RPMI7951 (cell line): ENCODE measurements around the gene CNOT11. TPM values are rescaled to one million over a fixed set of nuclear protein-coding genes. Genes with fewer than 3 reads are reported as not detected.
"Not testable (repeated sequence)": the region's sequence is repeated elsewhere in the genome, so short reads cannot be mapped to it uniquely, and the experiment has no call there.

Experiments
- DNase-seq: peaks from one replicate; pipeline ENCODE4 v3.0.0-alpha.2; 2012; ENCODE audit warnings: low read depth
- total RNA-seq: library from RNA; depleted of rRNA; stranded (reverse); fragments of >200 nt; shearing (Covaris generic); gene quantifications from 2 replicates; pipeline ENCODE4 v1.2.3, GENCODE V29; 2014; rRNA removed

CNOT11 gene
- 45.4 and 50.7 TPM in 2 replicates for total RNA-seq

DNA sequence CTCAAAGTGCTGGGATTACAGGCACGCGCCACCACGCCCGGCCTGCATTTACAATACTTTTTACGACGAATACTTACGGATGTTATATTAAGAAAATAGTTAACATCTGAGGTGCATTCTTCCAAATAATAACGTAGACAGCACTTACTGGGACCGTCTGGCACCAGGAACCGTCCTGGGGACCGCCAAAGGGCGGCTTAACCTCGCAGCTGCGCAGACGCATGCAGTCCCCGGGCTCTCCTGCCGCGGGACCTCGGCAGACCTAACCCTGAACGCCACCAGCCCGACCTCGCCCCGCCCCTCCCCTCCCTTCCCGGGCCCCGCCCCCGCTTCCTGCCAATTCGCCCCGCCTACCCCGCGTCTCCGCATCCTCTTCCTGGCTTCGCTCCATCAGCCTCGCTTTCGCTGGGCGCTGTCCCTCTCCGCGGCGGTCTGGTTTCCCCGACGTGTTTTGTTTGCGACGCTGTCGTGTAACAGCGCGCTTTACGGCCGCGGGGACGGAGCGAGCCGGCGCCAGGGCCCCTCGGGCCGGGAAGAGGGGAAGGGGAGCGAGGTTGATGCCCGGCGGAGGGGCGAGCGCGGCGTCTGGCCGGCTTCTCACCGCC lies at the start of gene CNOT11:
CNOT11 (plus strand) TSS at position 479 of the 605 bp plus-strand sequence; CDS start at position 558, 79 bp downstream.
- peak; percentile 98 for DNase-seq

DNA sequence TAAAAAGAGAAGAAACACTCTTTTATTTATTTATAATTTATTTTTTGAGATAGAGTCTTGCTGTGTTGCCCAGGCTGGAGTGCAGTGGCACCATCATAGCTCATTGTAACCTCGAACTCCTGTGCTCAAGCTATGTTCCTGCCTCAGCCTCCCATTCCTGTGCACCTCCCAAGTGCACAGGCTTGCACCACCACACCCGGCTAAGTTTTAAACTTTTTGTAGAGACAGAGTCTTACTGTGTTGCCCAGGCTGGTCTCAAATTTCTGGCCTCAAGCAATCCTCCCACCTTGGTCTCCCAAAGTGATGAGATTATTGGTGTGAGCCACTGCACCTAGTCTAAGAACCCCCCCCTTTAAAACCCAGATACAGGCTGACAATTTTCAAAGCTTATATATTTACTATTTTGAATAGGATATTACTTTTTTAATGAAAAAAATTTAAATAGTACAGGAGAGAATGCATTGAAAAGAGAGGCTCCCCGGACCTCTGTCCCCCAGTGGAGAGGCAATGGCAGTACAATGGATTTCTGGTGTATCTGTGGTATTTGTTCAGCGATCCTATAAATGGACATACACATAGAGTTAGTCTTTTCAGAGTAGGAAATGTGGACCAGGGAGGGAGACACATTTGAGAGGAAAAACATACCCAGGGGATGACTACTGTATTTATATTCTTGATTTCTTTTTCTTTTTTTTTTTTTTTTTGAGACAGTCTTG lies 48.1 kb upstream of the CNOT11 start:
- DNase-seq, result peak; percentile 34

DNA sequence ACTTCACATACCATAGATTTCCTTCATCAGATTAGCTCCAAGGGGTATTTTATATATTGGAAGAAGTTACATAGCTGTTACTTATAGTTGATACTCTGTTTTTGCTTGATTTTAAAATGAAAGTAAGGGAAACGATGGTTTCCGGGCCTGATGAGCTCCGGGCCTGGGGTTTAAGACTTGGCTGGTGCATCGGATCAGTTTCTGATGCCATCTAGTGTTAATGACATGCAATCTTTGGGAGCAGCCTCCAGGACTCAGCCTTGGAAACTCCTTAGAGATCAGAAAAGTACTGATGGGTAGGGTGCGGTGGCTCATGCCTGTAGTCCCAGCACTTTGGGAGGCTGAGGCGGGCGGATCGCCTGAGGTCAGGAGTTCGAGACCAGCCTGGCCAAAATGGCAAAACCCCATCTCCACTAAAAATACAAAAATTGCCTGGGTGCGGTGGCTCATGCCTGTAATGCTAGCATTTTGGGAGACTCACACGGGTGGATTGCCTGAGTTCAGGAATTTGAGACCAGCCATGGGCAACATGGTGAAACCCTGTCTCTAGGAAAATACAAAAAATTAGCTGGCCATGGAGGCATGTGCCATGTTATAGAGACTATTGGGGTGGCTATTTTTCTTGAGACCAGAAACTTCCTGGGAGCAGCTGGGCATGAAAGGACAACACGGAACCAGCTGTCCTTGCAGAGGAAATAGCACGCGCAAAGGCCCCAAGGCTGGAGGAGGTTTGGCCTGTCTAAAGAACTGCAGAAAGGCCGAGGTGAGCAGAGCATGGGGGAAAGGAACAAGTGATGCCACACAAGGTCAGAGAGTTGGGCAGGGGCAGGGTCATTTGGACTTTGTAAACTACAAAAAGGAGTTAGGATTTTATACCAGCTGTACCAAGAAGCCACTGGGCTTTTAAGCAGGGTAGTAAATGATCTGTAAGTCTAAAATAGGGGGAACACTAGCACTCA lies 46.9 kb upstream of the CNOT11 start:
- peak; percentile 91 for DNase-seq

DNA sequence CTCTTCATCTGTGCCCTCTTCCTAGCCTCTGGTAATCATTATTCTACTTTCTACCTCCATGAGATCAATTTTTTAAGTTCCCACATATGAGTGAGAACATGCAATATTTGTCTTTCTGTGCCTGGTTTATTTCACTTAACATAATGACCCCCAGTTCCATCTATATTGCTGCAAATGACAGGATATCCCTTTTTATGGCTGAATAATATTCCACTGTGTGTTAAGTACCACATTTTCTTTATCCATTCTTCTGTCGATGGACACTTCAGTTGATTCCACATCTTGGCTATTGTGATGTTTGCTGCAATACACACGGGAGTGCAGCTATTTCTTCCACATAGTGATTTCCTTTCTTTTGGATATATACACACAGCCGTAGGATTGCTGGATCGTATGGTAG lies 43.9 kb upstream of the CNOT11 start:
- no peak for DNase-seq

DNA sequence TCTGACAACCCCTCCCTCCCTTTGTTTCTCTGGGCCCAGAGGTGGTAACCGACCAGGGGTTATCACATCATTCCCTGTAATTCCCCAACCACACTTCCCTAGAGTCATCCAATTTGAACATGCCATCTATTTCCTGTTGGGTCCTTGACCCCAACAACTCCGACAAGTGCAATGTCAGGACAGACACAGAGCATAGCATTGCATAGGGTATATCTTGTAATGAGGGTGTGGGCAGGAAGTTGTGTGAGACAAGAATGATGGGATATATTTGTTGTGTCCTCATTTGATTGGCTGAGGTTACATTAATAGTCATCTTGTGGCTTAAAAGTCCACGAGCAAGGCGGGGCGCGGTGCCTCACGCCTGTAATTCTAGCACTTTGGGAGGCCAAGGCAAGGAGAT lies 33.4 kb upstream of the CNOT11 start:
- no peak for DNase-seq

DNA sequence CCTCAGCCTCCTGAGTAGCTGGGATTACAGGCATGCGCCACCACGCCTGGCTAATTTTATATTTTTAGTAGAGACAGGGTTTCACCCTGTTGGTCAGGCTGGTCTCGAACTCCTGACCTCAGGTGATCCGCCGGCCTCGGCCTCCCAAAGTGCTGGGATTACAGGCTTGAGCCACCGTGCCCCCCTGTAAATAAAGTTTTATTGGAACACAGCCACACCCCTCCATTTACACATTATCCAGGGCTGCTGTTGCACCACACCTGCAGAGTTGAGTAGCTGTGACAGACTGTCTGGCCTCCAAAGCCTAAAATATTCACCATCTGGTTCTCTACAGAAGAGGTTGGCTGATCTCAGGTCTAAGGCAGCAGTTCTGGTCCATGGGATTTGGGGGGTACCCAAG lies 32.6 kb upstream of the CNOT11 start:
- not testable (repeated sequence) for DNase-seq

DNA sequence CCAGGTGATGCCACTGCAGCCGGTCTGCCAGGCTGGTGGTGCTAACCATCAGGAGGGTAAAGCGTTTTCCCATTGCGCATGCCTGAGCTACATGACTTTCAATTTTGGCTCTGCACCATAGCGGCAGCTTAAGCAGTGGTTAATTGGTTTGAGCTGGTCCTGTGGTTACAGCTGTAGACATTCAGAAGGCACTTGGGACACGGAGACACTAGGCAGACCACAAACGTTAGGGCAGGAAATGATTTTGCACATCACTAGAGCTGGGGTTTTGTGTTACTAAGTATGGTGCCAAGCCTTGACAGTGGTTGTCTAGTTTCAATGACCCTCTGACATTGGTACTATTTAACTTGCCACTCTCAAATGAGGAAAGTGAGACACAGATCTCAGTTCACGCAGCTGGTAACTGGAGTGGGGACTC lies 28.9 kb upstream of the CNOT11 start:
- DNase-seq, result peak; percentile 97

DNA sequence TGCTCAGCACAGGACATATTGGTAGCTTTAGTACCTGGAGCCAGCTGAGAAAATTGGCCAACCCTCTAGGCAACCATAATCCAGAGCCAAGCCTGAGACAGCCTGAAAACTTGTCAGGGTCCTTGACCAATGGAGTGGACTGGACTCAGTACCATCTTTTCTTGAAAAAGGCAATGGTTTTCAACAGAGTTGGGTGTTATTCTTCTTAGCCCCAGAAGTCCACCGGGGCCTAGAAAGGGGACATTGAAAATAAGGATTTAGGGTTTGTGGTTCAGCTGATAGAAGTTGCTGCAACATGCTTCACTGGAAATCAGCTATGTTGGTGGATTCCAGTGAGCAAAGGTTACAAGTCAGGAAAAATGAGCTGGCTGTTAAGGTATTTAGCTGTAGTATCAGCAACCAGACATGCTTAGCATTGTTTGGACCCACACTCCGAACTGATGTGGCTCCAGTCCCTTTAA lies 22.1 kb upstream of the CNOT11 start:
- DNase-seq, result no peak

DNA sequence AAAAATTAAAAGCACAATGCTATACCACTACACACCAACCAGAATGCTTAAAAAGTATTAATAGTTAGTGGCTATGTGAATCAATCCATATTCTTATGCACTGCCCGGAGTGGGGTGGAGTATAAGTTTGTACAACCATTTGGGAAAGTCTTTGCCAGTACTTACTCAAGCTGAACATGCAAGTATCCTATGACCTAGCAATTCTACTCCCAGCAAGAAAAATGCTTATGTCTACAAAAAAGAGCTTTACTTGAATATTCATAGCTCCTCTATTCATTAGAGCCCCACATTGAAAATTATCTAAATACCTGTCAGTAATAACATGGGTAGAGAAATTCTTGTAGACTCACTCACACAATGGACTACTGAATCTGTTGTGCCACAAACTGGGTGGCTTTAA lies 21.4 kb upstream of the CNOT11 start:
- DNase-seq, result no peak

DNA sequence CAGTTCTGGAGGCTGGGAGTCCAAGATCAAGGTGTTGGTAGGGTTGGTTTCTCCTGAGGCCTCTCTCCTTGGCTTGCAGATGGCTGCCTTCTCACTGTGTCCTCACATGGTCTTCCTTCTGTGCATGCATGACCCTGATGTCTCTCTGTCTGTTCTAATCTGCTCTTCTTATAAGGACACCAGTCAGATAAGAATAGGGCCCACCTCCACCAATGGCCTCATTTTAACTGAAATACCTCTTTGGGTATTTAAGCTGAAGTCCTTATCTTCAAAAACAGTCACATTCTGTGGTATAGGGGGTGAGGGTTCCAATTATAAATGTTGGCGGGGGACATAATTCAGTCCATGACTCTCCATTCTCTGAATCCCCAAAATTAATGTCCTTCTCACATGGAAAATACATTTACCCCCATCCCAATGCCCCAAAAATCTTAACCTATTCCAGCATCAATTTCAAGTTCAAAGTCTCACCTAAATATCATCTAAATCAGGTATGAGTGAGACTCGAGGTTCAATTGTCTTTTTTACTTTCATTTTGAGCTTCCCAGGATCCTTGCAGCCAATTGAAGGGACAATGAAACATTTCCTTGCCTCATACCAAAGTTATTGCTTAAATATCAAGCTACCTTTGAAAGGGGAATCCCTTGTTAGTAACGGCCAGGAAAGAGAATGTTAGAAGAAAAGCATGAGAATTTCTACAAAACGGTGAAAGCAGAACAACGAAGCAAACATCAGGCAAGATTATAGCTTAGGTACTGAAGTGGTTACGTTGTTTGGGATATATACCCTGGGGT lies 20.6 kb upstream of the CNOT11 start:
- no peak for DNase-seq

DNA sequence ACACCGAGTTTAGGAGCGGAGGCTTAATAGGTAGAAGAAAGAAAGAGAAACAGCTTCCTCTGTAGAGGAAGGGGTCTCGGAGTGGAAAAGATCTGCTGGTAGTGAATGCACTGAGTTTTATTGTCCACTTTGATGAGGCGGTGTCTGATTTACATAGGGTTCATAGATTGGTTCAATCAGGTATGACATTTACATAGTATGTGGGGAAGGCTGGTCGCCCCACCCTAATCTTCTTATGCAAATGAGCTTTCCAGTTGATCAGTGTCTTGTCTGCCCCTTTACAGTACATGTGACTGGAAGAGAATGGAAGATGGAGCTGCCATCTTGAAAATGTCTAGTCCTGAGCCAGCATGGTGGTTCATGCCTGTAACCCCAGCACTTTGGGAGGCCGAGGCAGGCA lies 19.9 kb upstream of the CNOT11 start:
- DNase-seq, result no peak

DNA sequence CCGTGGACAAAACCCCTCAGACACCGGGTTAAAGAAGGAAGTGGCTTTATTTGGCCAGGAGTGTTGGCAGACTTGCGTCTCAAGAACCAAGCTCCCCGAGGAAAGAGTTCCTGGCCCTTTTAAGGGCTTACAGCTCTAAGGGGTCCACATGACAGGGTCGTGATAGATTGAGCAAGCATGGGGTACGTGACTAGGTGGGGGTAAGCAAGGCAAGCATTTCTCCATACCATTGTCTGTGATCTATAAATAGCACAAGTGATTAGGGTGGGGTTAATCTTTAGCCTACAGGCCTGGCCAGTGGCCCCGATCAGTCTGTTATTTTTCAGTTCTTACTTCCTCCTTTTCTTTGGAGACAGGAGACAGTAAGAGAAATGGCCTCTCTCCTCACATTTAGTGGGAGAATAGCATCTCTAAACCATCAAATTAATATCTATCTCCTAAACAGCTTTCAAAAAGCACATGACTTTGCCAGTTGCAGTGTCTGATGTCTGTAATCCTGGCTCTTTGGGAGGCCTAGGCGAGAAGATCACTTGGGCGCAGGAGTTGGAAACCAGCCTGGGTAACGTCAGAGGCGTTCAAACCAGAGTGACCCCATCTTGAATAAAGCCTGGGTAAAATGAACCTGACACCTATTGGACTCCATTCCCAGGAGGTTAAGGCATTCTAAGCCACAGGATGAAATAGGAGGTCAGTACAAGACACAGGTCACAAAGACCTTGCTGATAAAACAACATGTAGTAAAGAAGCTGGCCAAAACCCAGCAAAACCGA lies 18.3 kb upstream of the CNOT11 start:
- DNase-seq, result no peak

DNA sequence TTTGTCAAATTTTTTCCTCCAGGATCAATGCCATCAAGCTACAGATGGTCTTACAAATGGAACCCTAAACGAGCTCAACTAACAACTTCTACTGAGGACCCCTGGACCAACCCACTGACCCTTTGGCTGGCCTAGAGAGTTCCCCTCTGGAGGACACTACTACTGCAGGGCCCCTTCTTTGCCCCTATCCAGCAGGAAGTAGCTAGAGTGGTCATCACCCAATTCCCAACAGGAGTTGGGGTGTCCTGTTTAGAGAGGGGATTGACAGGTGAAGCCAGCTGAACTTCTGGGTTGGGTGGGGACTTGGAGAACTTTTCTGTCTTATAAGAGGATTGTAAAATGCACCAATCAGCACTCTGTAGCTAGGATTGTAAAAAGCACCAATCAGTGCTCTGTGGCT lies 16.7 kb upstream of the CNOT11 start:
- not testable (repeated sequence) for DNase-seq

DNA sequence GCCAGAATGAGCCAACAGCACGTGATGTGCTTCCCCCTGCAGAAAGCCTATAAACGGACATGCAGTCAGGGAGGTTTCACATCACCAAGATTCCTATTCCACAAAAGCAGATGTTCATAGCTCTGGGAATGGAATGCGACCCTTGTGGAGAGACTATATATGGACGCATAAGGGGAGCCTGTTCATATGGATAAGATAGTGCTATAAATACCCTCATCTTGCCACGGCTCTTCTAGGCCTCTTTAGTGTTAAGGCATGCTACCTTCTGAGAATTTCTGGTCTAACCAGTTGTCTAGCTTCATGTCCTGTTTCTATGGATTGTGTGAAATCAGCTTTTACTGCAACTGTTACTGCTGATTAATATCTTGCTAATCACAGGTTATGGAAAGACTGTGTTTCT lies 14.7 kb upstream of the CNOT11 start:
- DNase-seq, result peak; percentile 26

DNA sequence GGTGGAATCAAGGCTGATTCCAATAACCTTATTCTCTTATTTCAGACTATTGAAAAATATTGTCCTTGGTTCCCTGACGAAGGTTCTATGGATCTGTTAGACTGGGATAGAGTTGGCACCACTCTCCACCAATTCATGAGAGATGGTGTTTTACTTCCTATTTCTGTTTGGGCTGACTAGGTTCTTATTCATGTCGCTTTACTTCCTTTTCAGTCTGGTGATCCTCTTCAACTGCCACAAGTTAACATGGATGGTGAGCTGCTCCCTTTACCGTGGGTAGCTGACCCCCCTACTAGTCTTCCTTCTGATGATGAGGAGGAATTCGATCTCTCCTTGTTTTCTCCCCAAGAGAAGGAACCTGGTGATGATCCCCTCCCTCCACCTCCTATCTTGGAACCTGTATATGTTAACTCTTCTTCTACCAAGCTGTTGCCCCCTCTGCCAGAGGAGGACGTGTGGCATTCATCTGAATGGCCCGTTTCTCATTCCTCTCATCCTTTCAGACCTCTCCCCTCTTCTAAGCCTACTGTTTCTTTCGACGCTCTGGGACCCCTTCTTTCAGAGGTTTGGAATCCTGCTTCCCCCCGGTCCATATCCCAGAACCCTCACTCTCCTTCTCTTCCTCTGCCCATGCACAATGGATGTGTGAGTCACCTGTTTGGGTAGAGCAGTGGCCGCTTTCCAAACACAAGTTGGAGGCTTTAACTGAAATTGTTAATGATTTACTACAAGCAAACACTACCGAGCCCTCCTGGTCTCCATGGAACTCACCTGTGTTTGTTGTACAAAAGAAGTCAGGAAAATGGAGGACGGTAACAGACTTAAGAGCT lies 13.5 kb upstream of the CNOT11 start:
- DNase-seq, result no peak

DNA sequence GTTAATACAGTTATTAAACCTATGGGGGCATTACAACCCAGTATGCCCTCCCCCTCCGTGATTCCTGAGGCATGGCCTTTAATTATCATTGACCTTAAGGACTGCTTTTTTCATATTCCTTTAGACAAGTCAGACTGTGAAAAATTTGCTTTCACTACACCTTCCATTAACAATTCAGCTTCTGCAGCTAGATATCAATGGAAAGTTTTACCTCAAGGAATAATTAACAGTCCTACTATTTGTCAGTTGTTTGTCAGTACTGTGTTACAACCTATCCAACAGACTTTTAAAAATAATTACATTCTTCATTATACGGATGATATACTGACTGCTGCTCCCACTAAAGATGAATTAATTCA lies 12.9 kb upstream of the CNOT11 start:
- not testable (repeated sequence) for DNase-seq

DNA sequence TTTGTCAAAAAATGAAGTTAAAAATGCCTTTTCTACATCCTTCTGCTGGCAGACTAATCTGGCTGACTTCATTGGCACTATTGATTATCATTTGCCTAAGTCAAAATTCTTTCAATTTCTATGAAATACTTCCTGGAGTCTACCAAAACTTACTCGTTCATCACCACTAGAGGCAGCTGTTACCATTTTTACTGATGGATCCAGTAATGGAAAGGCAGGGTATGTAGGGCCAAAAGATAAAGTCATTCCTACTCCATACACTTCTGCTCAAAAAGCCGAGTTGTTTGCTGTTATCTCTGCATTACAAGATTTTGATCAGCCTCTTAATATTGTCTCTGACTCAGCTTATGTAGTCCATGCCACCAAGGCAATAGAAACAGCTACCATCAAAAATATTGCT lies 12.0 kb upstream of the CNOT11 start:
- DNase-seq, result peak; percentile 57

DNA sequence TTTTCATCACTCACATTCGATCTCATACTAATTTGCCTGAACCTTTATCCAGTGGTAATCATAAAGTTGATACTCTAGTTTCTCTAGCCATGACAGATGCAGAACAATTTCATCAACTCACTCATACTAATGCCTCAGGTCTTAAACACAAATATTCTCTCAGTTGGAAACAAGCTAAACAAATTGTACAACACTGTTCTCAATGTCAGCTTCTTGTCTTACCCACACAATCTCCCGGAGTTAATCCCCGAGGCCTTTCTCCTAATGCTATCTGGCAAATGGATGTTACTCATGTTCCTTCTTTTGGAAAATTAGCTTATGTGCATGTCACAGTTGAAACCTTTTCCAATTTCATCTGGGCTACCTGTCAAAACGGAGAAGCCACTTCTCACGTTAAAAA lies 11.5 kb upstream of the CNOT11 start:
- DNase-seq, result no peak

DNA sequence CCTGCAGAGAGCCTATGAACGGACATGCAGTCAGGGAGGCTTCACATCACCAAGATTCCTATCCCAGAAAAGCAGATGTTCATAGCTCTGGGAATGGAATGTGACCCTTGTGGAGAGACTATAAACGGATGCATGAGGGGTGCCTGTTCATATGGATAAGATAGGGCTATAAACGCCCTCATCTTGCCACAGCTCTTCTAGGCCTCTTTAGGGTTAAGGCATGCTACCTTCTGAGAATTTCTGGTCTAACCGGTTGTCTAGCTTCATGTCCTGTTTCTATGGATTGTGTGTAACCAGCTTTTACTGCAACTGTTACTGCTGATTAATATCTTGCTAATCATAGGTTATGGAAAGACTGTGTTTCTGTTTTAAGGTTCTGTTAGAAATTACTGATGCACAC lies 8.3 kb upstream of the CNOT11 start:
- not testable (repeated sequence) for DNase-seq

DNA sequence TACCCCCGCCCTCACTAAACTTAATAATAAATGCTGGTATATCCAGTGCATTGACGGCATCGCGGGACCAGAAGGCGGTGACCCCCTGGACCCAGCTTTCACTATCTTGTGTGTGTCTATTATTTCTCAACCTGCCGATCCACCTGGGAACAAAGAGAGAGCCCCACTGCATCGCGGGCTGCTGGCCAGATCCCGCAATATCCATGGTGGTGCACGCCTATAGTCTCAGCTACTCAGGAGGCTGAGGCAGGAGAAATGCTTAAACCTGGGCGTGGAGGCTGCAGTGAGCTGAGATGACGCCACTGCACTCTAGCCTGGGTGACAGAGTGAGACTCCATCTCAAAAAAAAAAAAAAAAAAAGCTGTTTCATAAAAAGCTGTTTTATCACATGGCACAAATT lies 7.8 kb upstream of the CNOT11 start:
- not testable (repeated sequence) for DNase-seq
